ENCODE data around the gene HOXB3.
A peak's percentile ranks its signal among the peaks of the same experiment; 100 is the strongest.

Gene HOXB3

GRCh38 chr17:48627623-48628521, 37.8 kb upstream of the HOXB3 start:
- no peak overlapping the region for H3K27ac ChIP-seq
- TF ChIP-seq CTCF (conservative IDR thresholded peaks at IDR 0.05) = no peak

- no peak for TF ChIP-seq CTCF (conservative IDR thresholded peaks at IDR 0.05)
- no peak overlapping the region for H3K27ac ChIP-seq
These were observed 37.1 kb upstream of the HOXB3 start for GRCh38 chr17:48627118-48627597.

- no peak for TF ChIP-seq CTCF (conservative IDR thresholded peaks at IDR 0.05)
- peak within 1 kb of the TSS; percentile 49 for H3K27ac ChIP-seq
These were observed 36.4 kb upstream of the HOXB3 start, which contains the start of gene HOXB9 for GRCh38 chr17:48626245-48627117. Gene HOXB9 (minus strand): TSS chr17:48626358. CDS start chr17:48626269, 89 bp downstream.

- peak overlapping the region; percentile 49 for H3K27ac ChIP-seq
- no peak for TF ChIP-seq CTCF (conservative IDR thresholded peaks at IDR 0.05)
These were observed 35.6 kb upstream of the HOXB3 start for GRCh38 chr17:48625495-48626244.

- TF ChIP-seq CTCF (conservative IDR thresholded peaks at IDR 0.05) = no peak
These were observed 34.8 kb upstream of the HOXB3 start for GRCh38 chr17:48624544-48625494.

GRCh38 chr17:48624118-48624517, 34.1 kb upstream of the HOXB3 start:
- TF ChIP-seq CTCF (conservative IDR thresholded peaks at IDR 0.05) = no peak
- H3K27ac ChIP-seq = no peak overlapping the region

More at GRCh38 chr17:48624544-48625494, 34.8 kb upstream of the HOXB3 start:
- H3K27ac ChIP-seq = peak overlapping the region; percentile 49

All from VCaP (cell line).